WTC11 (cell line): ENCODE measurements around the gene METRN. TPM values are rescaled to one million over a fixed set of nuclear protein-coding genes. Genes with fewer than 3 reads are reported as not detected.

Experiments used
- ATAC-seq: fragments of 200-7000 bp; cut with Tn5 transposase; 2 replicates; pipeline ENCODE4 v1.10.0; 2021; ENCODE audit warnings: mild to moderate bottlenecking, moderate library complexity
- CTCF ChIA-PET: fragments of 300-600 bp; sonication (Branson Sonifier 250); formaldehyde crosslinking; loops from one replicate; lab custom pipeline; 2021; ENCODE audit warnings: antibody characterized with exemption; lab: Charles Lee
- POLR2A ChIA-PET: fragments of 350-600 bp; sonication (Branson Sonifier 250); formaldehyde crosslinking; loops from one replicate; lab custom pipeline; 2021; ENCODE audit warnings: antibody characterized with exemption; lab: Charles Lee
- DNase-seq: peaks from one replicate; pipeline ENCODE4 v3.0.0; 2021; ENCODE audit warnings: low spot score
- H3K27ac Mint-ChIP-seq: 2 replicates; pipeline ENCODE4 v1.8.0; 2021; ENCODE audit warnings: mixed read lengths
- H3K27me3 Mint-ChIP-seq: 2 replicates; pipeline ENCODE4 v1.8.0; 2021; ENCODE audit warnings: low read depth, mild to moderate bottlenecking, moderate library complexity, mixed read lengths
- H3K36me3 Mint-ChIP-seq: 2 replicates; pipeline ENCODE4 v1.8.0; 2021; ENCODE audit warnings: mixed read lengths
- H3K4me1 Mint-ChIP-seq: 2 replicates; pipeline ENCODE4 v1.8.0; 2022; ENCODE audit warnings: mixed read lengths
- H3K4me3 Mint-ChIP-seq: 2 replicates; pipeline ENCODE4 v1.8.0; 2021; ENCODE audit warnings: mild to moderate bottlenecking, moderate library complexity, mixed read lengths
- H3K9me3 Mint-ChIP-seq: 2 replicates; pipeline ENCODE4 v1.8.0; 2021; ENCODE audit warnings: mixed read lengths
- CREB1 ChIP-seq: sonication (generic); formaldehyde crosslinking; IDR thresholded peaks from 2 replicates; pipeline ENCODE4 v1.8.0; 2023; ENCODE audit warnings: mild to moderate bottlenecking, missing genetic modification reagents
- FOXJ3 ChIP-seq: sonication (generic); formaldehyde crosslinking; IDR thresholded peaks from 2 replicates; pipeline ENCODE4 v1.9.0; 2021; ENCODE audit warnings: missing genetic modification reagents, mild to moderate bottlenecking, borderline replicate concordance
- FOXP1 ChIP-seq: sonication (generic); formaldehyde crosslinking; IDR thresholded peaks from 2 replicates; pipeline ENCODE4 v1.8.0; 2022; ENCODE audit warnings: missing genetic modification reagents, mild to moderate bottlenecking, moderate library complexity, borderline replicate concordance
- GRHL2 ChIP-seq: fragments of 250-450 bp; sonication (Bioruptor Pico); IDR thresholded peaks from 2 replicates; pipeline ENCODE4 v1.8.0; 2022; ENCODE audit warnings: mild to moderate bottlenecking, moderate library complexity; ENCODE audit not compliant: insufficient replicate concordance, severe bottlenecking
- HMGA2 ChIP-seq: fragments of 250-450 bp; sonication (Bioruptor Pico); IDR thresholded peaks from 2 replicates; pipeline ENCODE4 v1.4.0; 2021; ENCODE audit warnings: mild to moderate bottlenecking, moderate library complexity
- KAT7 ChIP-seq: sonication (generic); formaldehyde crosslinking; IDR thresholded peaks from 2 replicates; pipeline ENCODE4 v1.8.1; 2023; ENCODE audit warnings: missing genetic modification reagents, mild to moderate bottlenecking, borderline replicate concordance
- NR3C1 ChIP-seq: sonication (generic); formaldehyde crosslinking; conservative IDR thresholded peaks from 2 replicates; pipeline ENCODE4 v1.8.1; 2023; ENCODE audit warnings: low read depth, mild to moderate bottlenecking, missing genetic modification reagents
- RELA ChIP-seq: sonication (generic); formaldehyde crosslinking; IDR thresholded peaks from 2 replicates; pipeline ENCODE4 v1.8.1; 2022; ENCODE audit warnings: missing genetic modification reagents, mild to moderate bottlenecking, borderline replicate concordance
- ZNF121 ChIP-seq: sonication (generic); formaldehyde crosslinking; IDR thresholded peaks from 2 replicates; pipeline ENCODE4 v1.8.0; 2023; ENCODE audit warnings: missing genetic modification reagents
- ZNF138 ChIP-seq: sonication (generic); formaldehyde crosslinking; conservative IDR thresholded peaks from 2 replicates; pipeline ENCODE4 v1.8.1; 2022; ENCODE audit warnings: mild to moderate bottlenecking, moderate library complexity, missing genetic modification reagents
- ZNF232 ChIP-seq: sonication (generic); formaldehyde crosslinking; IDR thresholded peaks from 2 replicates; pipeline ENCODE4 v1.8.0; 2022; ENCODE audit warnings: mild to moderate bottlenecking, missing genetic modification reagents
- total RNA-seq: library from RNA; stranded (reverse); gene quantifications from 3 replicates; pipeline ENCODE4 v1.2.3, GENCODE V29; 2021
- TF ChIP-seq, protein P1 (sequence below): sonication (generic); formaldehyde crosslinking; IDR thresholded peaks from 2 replicates; pipeline ENCODE4 v1.8.1; 2023; ENCODE audit warnings: mild to moderate bottlenecking, moderate library complexity, missing genetic modification reagents
- TF ChIP-seq, protein P2 (sequence below): sonication (generic); formaldehyde crosslinking; IDR thresholded peaks from 2 replicates; pipeline ENCODE4 v1.8.1; 2023; ENCODE audit warnings: mild to moderate bottlenecking, missing genetic modification reagents
- TF ChIP-seq, protein P3 (sequence below): sonication (generic); formaldehyde crosslinking; IDR thresholded peaks from 2 replicates; pipeline ENCODE4 v1.8.1; 2022; ENCODE audit warnings: low read depth, missing genetic modification reagents, borderline replicate concordance
- TF ChIP-seq, protein P4 (sequence below): sonication (generic); formaldehyde crosslinking; IDR thresholded peaks from 2 replicates; pipeline ENCODE4 v1.8.1; 2022; ENCODE audit warnings: low read depth, mild to moderate bottlenecking, moderate library complexity, missing genetic modification reagents, borderline replicate concordance
- TF ChIP-seq, protein P5 (sequence below): sonication (generic); formaldehyde crosslinking; IDR thresholded peaks from 2 replicates; pipeline ENCODE4 v1.8.0; 2022; ENCODE audit warnings: mild to moderate bottlenecking, missing genetic modification reagents

METRN gene
- total RNA-seq, 1 experiment from 2014 or later, result 30.9 TPM

DNA sequence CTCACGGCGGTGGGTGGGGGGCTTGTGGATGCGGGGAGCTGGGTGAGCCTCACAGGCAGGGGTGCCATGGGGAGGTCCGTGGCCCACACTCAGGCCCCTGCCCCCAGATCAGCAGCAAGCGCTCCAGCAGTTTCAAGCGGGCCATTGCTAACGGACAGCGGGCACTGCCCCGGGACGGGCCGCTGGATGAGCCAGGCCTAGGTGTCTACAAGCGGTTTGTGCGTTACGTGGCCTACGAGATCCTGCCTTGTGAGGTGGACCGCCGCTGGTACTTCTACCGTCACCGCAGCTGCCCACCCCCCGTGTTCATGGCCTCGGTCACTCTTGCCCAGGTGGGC lies 38.4 kb upstream of the METRN start:
- ATAC-seq, result no peak
- no peaks in the 10 kb centered on the region for H3K9me3 Mint-ChIP-seq

DNA sequence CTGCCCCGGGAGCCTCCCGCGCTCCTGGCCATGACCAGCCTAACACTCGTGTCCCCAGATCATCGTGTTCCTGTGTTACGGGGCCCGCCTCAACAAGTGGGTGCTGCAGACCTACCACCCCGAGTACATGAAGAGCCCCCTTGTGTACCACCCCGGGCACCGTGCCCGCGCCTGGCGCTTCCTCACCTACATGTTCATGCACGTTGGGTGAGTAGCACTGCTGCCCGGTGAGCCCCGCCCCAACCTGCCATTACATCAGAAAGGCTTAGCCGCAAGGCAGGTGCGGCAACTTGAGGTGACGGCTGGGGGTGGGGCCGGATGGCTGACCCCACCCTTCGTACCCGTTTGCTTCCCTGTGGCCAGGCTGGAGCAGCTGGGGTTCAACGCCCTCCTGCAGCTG lies 38.0 kb upstream of the METRN start:
- H3K9me3 Mint-ChIP-seq, result no peaks in the 10 kb centered on the region
- peaks cover 24% of the 10 kb centered on the region for H3K4me1 Mint-ChIP-seq
- POLR2A ChIA-PET, result interaction anchor here (1.1 kb wide), 1 partner anchor 92 kb away, joined by 3 read pairs; no protein-coding TSS in a partner anchor
- CTCF ChIA-PET, result interaction anchor here (0.5 to 2.8 kb wide), 8 partner anchors 9 to 1240 kb away, joined by 3 to 11 read pairs (median 6); partner anchors contain the start of gene RHOT2
- no peak overlapping the region; the same call in 1 of the 2 replicates for H3K4me3 Mint-ChIP-seq
- DNase-seq (no peak), ATAC-seq (no peak)
- no peaks in the 10 kb centered on the region for H3K27me3 Mint-ChIP-seq
- TF ChIP-seq, protein P1, sequence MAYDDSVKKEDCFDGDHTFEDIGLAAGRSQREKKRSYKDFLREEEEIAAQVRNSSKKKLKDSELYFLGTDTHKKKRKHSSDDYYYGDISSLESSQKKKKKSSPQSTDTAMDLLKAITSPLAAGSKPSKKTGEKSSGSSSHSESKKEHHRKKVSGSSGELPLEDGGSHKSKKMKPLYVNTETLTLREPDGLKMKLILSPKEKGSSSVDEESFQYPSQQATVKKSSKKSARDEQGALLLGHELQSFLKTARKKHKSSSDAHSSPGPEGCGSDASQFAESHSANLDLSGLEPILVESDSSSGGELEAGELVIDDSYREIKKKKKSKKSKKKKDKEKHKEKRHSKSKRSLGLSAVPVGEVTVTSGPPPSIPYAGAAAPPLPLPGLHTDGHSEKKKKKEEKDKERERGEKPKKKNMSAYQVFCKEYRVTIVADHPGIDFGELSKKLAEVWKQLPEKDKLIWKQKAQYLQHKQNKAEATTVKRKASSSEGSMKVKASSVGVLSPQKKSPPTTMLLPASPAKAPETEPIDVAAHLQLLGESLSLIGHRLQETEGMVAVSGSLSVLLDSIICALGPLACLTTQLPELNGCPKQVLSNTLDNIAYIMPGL, result no peak
- no peak for TF ChIP-seq FOXJ3 (CRISPR knock-in tag)
- H3K27ac Mint-ChIP-seq, result no peak overlapping the region
- H3K36me3 Mint-ChIP-seq, result peaks cover 14% of the 10 kb centered on the region

More for the DNA sequence above, 38.4 kb upstream of the METRN start:
- Mint-ChIP-seq H3K4me1 (peaks cover 21% of the 10 kb centered on the region), H3K36me3 (peaks cover 10% of the 10 kb centered on the region), H3K27me3 (no peaks in the 10 kb centered on the region), H3K4me3 (no peak overlapping the region; the same call in 1 of the 2 replicates), H3K27ac (no peak overlapping the region)
- DNase-seq, result no peak
- TF ChIP-seq, protein P2, sequence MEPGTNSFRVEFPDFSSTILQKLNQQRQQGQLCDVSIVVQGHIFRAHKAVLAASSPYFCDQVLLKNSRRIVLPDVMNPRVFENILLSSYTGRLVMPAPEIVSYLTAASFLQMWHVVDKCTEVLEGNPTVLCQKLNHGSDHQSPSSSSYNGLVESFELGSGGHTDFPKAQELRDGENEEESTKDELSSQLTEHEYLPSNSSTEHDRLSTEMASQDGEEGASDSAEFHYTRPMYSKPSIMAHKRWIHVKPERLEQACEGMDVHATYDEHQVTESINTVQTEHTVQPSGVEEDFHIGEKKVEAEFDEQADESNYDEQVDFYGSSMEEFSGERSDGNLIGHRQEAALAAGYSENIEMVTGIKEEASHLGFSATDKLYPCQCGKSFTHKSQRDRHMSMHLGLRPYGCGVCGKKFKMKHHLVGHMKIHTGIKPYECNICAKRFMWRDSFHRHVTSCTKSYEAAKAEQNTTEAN (CRISPR knock-in tag), result no peak
- TF ChIP-seq, protein P3, sequence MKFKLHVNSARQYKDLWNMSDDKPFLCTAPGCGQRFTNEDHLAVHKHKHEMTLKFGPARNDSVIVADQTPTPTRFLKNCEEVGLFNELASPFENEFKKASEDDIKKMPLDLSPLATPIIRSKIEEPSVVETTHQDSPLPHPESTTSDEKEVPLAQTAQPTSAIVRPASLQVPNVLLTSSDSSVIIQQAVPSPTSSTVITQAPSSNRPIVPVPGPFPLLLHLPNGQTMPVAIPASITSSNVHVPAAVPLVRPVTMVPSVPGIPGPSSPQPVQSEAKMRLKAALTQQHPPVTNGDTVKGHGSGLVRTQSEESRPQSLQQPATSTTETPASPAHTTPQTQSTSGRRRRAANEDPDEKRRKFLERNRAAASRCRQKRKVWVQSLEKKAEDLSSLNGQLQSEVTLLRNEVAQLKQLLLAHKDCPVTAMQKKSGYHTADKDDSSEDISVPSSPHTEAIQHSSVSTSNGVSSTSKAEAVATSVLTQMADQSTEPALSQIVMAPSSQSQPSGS (CRISPR knock-in tag), result no peak
- TF ChIP-seq NR3C1 (CRISPR knock-in tag) (no peak), ZNF121 (CRISPR knock-in tag) (no peak), CREB1 (no peak), FOXP1 (CRISPR knock-in tag) (no peak), RELA (CRISPR knock-in tag) (no peak), ZNF232 (CRISPR knock-in tag) (no peak), KAT7 (CRISPR knock-in tag) (no peak), GRHL2 (CRISPR knock-in tag) (no peak), HMGA2 (CRISPR knock-in tag) (no peak), ZNF138 (CRISPR knock-in tag) (no peak)
- TF ChIP-seq, protein P4, sequence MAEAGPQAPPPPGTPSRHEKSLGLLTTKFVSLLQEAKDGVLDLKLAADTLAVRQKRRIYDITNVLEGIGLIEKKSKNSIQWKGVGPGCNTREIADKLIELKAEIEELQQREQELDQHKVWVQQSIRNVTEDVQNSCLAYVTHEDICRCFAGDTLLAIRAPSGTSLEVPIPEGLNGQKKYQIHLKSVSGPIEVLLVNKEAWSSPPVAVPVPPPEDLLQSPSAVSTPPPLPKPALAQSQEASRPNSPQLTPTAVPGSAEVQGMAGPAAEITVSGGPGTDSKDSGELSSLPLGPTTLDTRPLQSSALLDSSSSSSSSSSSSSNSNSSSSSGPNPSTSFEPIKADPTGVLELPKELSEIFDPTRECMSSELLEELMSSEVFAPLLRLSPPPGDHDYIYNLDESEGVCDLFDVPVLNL, result no peak
- TF ChIP-seq, protein P5, sequence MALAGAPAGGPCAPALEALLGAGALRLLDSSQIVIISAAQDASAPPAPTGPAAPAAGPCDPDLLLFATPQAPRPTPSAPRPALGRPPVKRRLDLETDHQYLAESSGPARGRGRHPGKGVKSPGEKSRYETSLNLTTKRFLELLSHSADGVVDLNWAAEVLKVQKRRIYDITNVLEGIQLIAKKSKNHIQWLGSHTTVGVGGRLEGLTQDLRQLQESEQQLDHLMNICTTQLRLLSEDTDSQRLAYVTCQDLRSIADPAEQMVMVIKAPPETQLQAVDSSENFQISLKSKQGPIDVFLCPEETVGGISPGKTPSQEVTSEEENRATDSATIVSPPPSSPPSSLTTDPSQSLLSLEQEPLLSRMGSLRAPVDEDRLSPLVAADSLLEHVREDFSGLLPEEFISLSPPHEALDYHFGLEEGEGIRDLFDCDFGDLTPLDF (CRISPR knock-in tag), result no peak
- ChIA-PET POLR2A (interaction anchor here (1.1 kb wide), 1 partner anchor 91 kb away, joined by 3 read pairs; no protein-coding TSS in a partner anchor), CTCF (interaction anchor here (0.5 to 2.8 kb wide), 12 partner anchors 9 to 1240 kb away, joined by 3 to 16 read pairs (median 6); partner anchors contain the start of genes RHOT2, WDR24 and WDR90)
